Ishikawa (cell line): Measurements from ENCODE around the gene STK4.

ENCODE experiments used
- CEBPB ChIP-seq: IDR thresholded peaks from 2 replicates; pipeline ENCODE4 v1.6.1; 2012
- CREB1 ChIP-seq: IDR thresholded peaks from 2 replicates; pipeline ENCODE4 v1.6.1; 2012; ENCODE audit warnings: low read depth
- EGR1 ChIP-seq: IDR thresholded peaks from 2 replicates; pipeline ENCODE4 v1.6.1; 2012
- EP300 ChIP-seq: IDR thresholded peaks from 2 replicates; pipeline ENCODE4 v1.6.1; 2012; ENCODE audit warnings: borderline replicate concordance
- RAD21 ChIP-seq: IDR thresholded peaks from 2 replicates; pipeline ENCODE4 v1.6.1; 2012; ENCODE audit warnings: low read depth
- TAF1 ChIP-seq: IDR thresholded peaks from 2 replicates; pipeline ENCODE4 v1.6.1; 2012; ENCODE audit warnings: low read depth, mild to moderate bottlenecking

GRCh38 chr20:44938637-44939036, 27.7 kb upstream of the STK4 start:
- TF ChIP-seq CREB1 (no peak), CEBPB (no peak), TAF1 (no peak), EP300 (no peak), EGR1 (no peak), RAD21 (no peak)
